Endothelial cell of umbilical vein (primary cell): Measurements from ENCODE around the gene KANSL1.

Experiments used
- MAX ChIP-seq: IDR thresholded peaks from 2 replicates; pipeline ENCODE4 v1.6.1; 2011; ENCODE audit not compliant: insufficient read depth, insufficient read length
- POLR2AphosphoS5 ChIP-seq: IDR thresholded peaks from 2 replicates; pipeline ENCODE4 v1.6.1; 2012; ENCODE audit warnings: low read depth, mild to moderate bottlenecking, control low read depth, low read length, moderate library complexity; ENCODE audit not compliant: insufficient read depth

- TF ChIP-seq MAX: peak; percentile 51
- TF ChIP-seq POLR2AphosphoS5: peak; percentile 29
Measured at GRCh38 chr17:46192439-46193150, 634 bp downstream of the KANSL1 start.
